PC-9 (cell line): ENCODE measurements around the gene NOS1. TPM values are rescaled to one million over a fixed set of nuclear protein-coding genes. Genes with fewer than 3 reads are reported as not detected.
"Not testable (repeated sequence)": the region's sequence is repeated elsewhere in the genome, so short reads cannot be mapped to it uniquely, and the experiment has no call there.

Experiments
- BruUV-seq: library from RNA; stranded (reverse); fragments of 400-500 nt; replicated peaks from 2 replicates; lab custom pipeline; 2021; lab: Mats Ljungman, UMichigan
- CTCF ChIA-PET: fragments of 300-600 bp; sonication (Branson Sonifier 250); formaldehyde crosslinking; loops from one replicate; lab custom pipeline; 2022; ENCODE audit warnings: antibody characterized with exemption; lab: Charles Lee
- POLR2A ChIA-PET: fragments of 300-600 bp; sonication (Branson Sonifier 250); formaldehyde crosslinking; loops from one replicate; lab custom pipeline; 2022; ENCODE audit warnings: antibody characterized with exemption; ENCODE audit not compliant: unreplicated experiment; lab: Charles Lee
- DNase-seq, 2 experiments: peaks; one replicate each; pipeline versions ENCODE4 v3.0.0 to v3.0.0-alpha.2; 2015 to 2022; ENCODE audit warnings: mixed read lengths in 1 of 2
- H2AFZ ChIP-seq: fragments of 200-600 bp; sonication (generic); 2 replicates; pipeline ENCODE4 v1.8.1; 2017; ENCODE audit warnings: antibody characterized with exemption
- H3F3A ChIP-seq: fragments of 200-600 bp; sonication (generic); 2 replicates; pipeline ENCODE4 v1.8.1; 2017; ENCODE audit warnings: antibody characterized with exemption, mild to moderate bottlenecking, low read depth; ENCODE audit not compliant: insufficient read depth
- H3K27ac ChIP-seq: fragments of 200-600 bp; sonication (generic); 2 replicates; pipeline ENCODE4 v1.6.1; 2016; ENCODE audit warnings: mixed run types
- H3K27me3 ChIP-seq: fragments of 200-600 bp; sonication (generic); 2 replicates; pipeline ENCODE4 v1.6.1; 2016; ENCODE audit warnings: low read depth, mixed run types; ENCODE audit not compliant: insufficient read depth
- H3K36me3 ChIP-seq: fragments of 200-600 bp; sonication (generic); 2 replicates; pipeline ENCODE4 v1.6.1; 2016; ENCODE audit warnings: low read depth, mixed run types
- H3K4me1 ChIP-seq: fragments of 200-600 bp; sonication (generic); replicated peaks from 2 replicates; pipeline ENCODE4 v1.6.1; 2016; ENCODE audit warnings: mixed run types; ENCODE audit not compliant: insufficient read depth
- H3K4me2 ChIP-seq: fragments of 200-600 bp; sonication (generic); 2 replicates; pipeline ENCODE4 v1.6.1; 2017; ENCODE audit warnings: mixed run types
- H3K4me3 ChIP-seq: fragments of 200-600 bp; sonication (generic); 2 replicates; pipeline ENCODE4 v1.6.1; 2016; ENCODE audit warnings: mixed run types
- H3K79me2 ChIP-seq: fragments of 200-600 bp; sonication (generic); 2 replicates; pipeline ENCODE4 v1.6.1; 2017; ENCODE audit warnings: low read depth, mixed run types
- H3K9me2 ChIP-seq: fragments of 200-600 bp; sonication (generic); 2 replicates; pipeline ENCODE4 v1.8.1; 2017; ENCODE audit warnings: mild to moderate bottlenecking; ENCODE audit not compliant: insufficient read depth
- H3K9me3 ChIP-seq: fragments of 200-600 bp; sonication (generic); 2 replicates; pipeline ENCODE4 v1.8.1; 2016; ENCODE audit warnings: low read depth; ENCODE audit not compliant: insufficient read depth
- H4K20me1 ChIP-seq: fragments of 200-600 bp; sonication (generic); 2 replicates; pipeline ENCODE4 v1.8.1; 2017; ENCODE audit not compliant: insufficient read depth
- EZH2 ChIP-seq: fragments of 200-600 bp; sonication (generic); IDR thresholded peaks from 2 replicates; pipeline ENCODE4 v1.8.0; 2017; ENCODE audit warnings: antibody characterized with exemption, low read depth
- intact Hi-C: fragments of 100-400 bp; cut with micrococcal nuclease; formaldehyde crosslinking; loops from one replicate; pipeline ENCODE4 v1.10.0; 2022; ENCODE audit not compliant: unreplicated experiment
- total RNA-seq: library from RNA; stranded (reverse); gene quantifications from 2 replicates; pipeline ENCODE4 v1.2.3, GENCODE V29; 2021
- TF ChIP-seq, protein P1 (sequence below): fragments of 200-600 bp; sonication (generic); conservative IDR thresholded peaks from 2 replicates; pipeline ENCODE4 v1.6.1; 2017; ENCODE audit warnings: mixed run types, antibody characterized with exemption, mild to moderate bottlenecking, moderate library complexity

NOS1 gene
- total RNA-seq, 1 experiment from 2014 or later: not detected

GRCh38 chr12:117195027-117195426 is 166.4 kb downstream of the NOS1 start:
- CTCF ChIA-PET, H3K4me3 ChIP-seq, H3K9me3 ChIP-seq, H3K27me3 ChIP-seq, intact Hi-C loops, H3K9me2 ChIP-seq, H3K27ac ChIP-seq, POLR2A ChIA-PET, H2AFZ ChIP-seq, H4K20me1 ChIP-seq, H3K79me2 ChIP-seq, H3F3A ChIP-seq, BruUV-seq, H3K4me1 ChIP-seq, H3K36me3 ChIP-seq: not testable (repeated sequence)
- DNase-seq: peak; percentile 8 to 47
- H3K4me2 ChIP-seq: peak overlapping the region; percentile 55; the same call in 1 of the 2 replicates

DNA sequence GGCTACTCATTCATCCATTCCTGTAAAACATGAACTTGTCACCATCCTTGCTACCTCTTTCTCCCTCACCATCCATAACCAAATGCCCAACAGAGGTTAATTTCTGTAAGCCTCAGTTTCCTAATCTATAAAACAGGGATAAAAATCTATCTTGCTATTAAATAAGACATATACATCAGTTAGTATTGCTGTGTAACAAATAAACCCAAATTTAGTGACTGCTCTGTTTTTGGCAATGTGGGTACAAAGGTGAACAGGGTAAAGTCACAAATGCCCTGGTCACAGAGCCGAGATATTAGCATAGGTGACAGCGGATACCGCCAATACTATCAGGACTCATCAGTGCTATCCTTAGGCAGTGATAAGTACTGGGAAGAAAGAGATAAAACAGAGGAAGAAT is 167.5 kb downstream of the NOS1 start:
- ChIA-PET CTCF (no interaction called here), POLR2A (no interaction called here)
- no peak for DNase-seq
- Histone ChIP-seq H3F3A (no peaks in the 10 kb centered on the region), H4K20me1 (0 out of 2 replicates have a peak, but pooled peaks cover under 1% of the 10 kb centered on the region), H3K4me2 (no peak overlapping the region), H3K36me3 (no peaks in the 10 kb centered on the region), H3K4me3 (no peak overlapping the region), H3K79me2 (peaks cover 9% of the 10 kb centered on the region), H3K27ac (no peak overlapping the region), H3K9me2 (no peaks in the 10 kb centered on the region), H3K9me3 (no peaks in the 10 kb centered on the region), H3K4me1 (peaks cover 6% of the 10 kb centered on the region), H2AFZ (no peak overlapping the region), H3K27me3 (no peaks in the 10 kb centered on the region; the same call in 1 of the 2 replicates)
- BruUV-seq: no TSS peak
- TF ChIP-seq, protein P1, sequence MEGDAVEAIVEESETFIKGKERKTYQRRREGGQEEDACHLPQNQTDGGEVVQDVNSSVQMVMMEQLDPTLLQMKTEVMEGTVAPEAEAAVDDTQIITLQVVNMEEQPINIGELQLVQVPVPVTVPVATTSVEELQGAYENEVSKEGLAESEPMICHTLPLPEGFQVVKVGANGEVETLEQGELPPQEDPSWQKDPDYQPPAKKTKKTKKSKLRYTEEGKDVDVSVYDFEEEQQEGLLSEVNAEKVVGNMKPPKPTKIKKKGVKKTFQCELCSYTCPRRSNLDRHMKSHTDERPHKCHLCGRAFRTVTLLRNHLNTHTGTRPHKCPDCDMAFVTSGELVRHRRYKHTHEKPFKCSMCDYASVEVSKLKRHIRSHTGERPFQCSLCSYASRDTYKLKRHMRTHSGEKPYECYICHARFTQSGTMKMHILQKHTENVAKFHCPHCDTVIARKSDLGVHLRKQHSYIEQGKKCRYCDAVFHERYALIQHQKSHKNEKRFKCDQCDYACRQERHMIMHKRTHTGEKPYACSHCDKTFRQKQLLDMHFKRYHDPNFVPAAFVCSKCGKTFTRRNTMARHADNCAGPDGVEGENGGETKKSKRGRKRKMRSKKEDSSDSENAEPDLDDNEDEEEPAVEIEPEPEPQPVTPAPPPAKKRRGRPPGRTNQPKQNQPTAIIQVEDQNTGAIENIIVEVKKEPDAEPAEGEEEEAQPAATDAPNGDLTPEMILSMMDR: no peak
- TF ChIP-seq EZH2: no peak
- intact Hi-C loops: no loop called here

- CTCF ChIA-PET, intact Hi-C loops, H2AFZ ChIP-seq, H3K9me3 ChIP-seq, H3K36me3 ChIP-seq, H4K20me1 ChIP-seq, H3K4me2 ChIP-seq, POLR2A ChIA-PET, H3K27me3 ChIP-seq, H3K27ac ChIP-seq, H3K9me2 ChIP-seq, BruUV-seq, H3K4me3 ChIP-seq, DNase-seq, H3F3A ChIP-seq: not testable (repeated sequence)
- Histone ChIP-seq H3K79me2 (peaks cover 20% of the 10 kb centered on the region), H3K4me1 (peaks cover 11% of the 10 kb centered on the region)
These were observed 168.8 kb downstream of the NOS1 start for GRCh38 chr12:117192581-117192980.

DNA sequence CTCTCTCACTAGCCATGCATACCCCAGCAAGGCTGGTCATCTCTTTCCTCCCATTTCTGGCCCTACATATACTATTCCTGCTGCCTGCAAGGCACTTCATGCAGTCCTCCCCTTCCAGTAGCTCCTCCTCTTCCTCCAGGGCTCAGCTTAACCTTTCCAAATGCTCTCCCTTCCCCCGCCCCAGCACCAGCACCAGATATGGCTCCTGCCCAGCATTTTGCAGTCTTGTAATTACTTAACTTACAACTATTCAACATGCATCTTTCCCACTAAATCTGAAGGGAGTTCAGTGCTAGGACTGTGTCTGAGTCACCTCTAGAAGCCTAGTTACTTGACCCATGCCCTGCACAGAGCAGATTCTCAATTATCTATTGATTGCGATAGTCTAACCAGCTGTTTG is 169.4 kb downstream of the NOS1 start:
- TF ChIP-seq, protein P1: no peak
- no peak for TF ChIP-seq EZH2
- intact Hi-C loops: no loop called here
- Histone ChIP-seq H3K79me2 (peaks cover 22% of the 10 kb centered on the region), H3K36me3 (no peaks in the 10 kb centered on the region), H3K4me2 (no peak overlapping the region), H3F3A (no peaks in the 10 kb centered on the region), H3K4me1 (peaks cover 11% of the 10 kb centered on the region), H3K9me3 (no peaks in the 10 kb centered on the region), H4K20me1 (0 out of 2 replicates have a peak, but pooled peaks cover 3% of the 10 kb centered on the region), H3K27ac (no peak overlapping the region), H2AFZ (no peak overlapping the region), H3K4me3 (no peak overlapping the region), H3K9me2 (no peaks in the 10 kb centered on the region), H3K27me3 (no peaks in the 10 kb centered on the region)
- no TSS peak for BruUV-seq
- ChIA-PET CTCF (no interaction called here), POLR2A (no interaction called here)
- no peak for DNase-seq
